ENCODE results near the gene HS3ST5. TPM values are rescaled to one million over a fixed set of nuclear protein-coding genes. Genes with fewer than 3 reads are reported as not detected.

HS3ST5 gene
- total RNA-seq, 1 experiment from 2014 or later, result 14.4 TPM

DNA sequence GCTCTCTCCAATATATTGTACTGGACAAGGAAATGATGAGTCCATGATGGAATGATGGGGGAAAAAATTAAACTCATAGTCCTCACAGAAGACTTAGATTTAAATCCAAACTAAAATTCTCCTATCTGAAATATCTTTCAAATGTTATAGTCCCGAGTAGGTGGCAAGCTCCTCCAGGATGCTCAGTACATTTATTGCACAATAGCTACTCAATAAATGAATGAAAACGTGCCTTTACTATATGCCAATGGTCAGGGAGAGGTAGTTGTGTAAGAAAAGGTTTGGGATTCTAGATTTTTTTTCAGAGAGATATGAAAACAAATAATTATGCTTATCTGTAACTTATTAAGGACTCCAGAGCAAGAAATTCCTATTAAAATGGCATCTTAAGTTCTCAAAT, 32.8 kb downstream of the HS3ST5 start:
- no peak overlapping the region for H3K56ac ChIP-seq (ENCODE audit: insufficient read length, low read depth, low read length)
- H2AFZ ChIP-seq (ENCODE audit: low read length), result no peak overlapping the region
- no peak overlapping the region for H2BK120ac ChIP-seq (ENCODE audit: low read depth, low read length, poor library complexity, severe bottlenecking)
- no peak overlapping the region for H3K18ac ChIP-seq (ENCODE audit: insufficient read length, low read depth, low read length)
- peaks cover 2 to 4% of the 10 kb centered on the region in 2 experiments; a peak in 1 of 4 replicates for H3K4me1 Mint-ChIP-seq
- H3K9me3 Mint-ChIP-seq, result peaks cover 5 to 9% of the 10 kb centered on the region in 2 experiments; a peak in 4 of 5 replicates
- H3K4me2 ChIP-seq (ENCODE audit: insufficient read depth, insufficient read length, low read length), result no peak overlapping the region
- H3K79me1 ChIP-seq (ENCODE audit: insufficient read depth, low read depth, low read length, poor library complexity, severe bottlenecking), result no peaks in the 10 kb centered on the region
- no peak overlapping the region for H3K14ac ChIP-seq (ENCODE audit: insufficient read depth, low read length)
- no peaks in the 10 kb centered on the region for H3K9me3 ChIP-seq (ENCODE audit: control insufficient read depth, low read depth, low read length)
- no peak overlapping the region for H4K5ac ChIP-seq (ENCODE audit: insufficient read length, low read depth, low read length)
- H3K27ac Mint-ChIP-seq, result peak overlapping the region in 1 of 3 experiments; percentile 40; a peak in 1 of 7 replicates
- WGBS (ENCODE audit: extremely low coverage, insufficient read length, low lambda C conversion rate), result no CpG with 5 or more reads among the region's 2 CpGs
- no peak overlapping the region for H3K23ac ChIP-seq (ENCODE audit: insufficient read length, low read depth, low read length)
- peaks cover 20 to 45% (median 29%) of the 10 kb centered on the region in 3 experiments for H3K36me3 Mint-ChIP-seq (ENCODE audit: insufficient read depth in 1 of 3, low read depth in 3 of 3)
- no peak overlapping the region for H3T11ph ChIP-seq (ENCODE audit: low read length)
- H4K20me1 ChIP-seq (ENCODE audit: control insufficient read depth, insufficient read depth, insufficient read length), result no peaks in the 10 kb centered on the region
- no peaks in the 10 kb centered on the region for H3K27me3 ChIP-seq (ENCODE audit: insufficient read depth, low read length)
- no peak overlapping the region for H3K27ac ChIP-seq (ENCODE audit: insufficient read length, low read depth, low read length)
- H2BK20ac ChIP-seq (ENCODE audit: low read depth, low read length, poor library complexity, severe bottlenecking), result no peak overlapping the region
- no peak overlapping the region for H2BK5ac ChIP-seq (ENCODE audit: insufficient read length, low read length)
- no peak overlapping the region for H2AK5ac ChIP-seq (ENCODE audit: insufficient read length, low read length)
- H2BK12ac ChIP-seq (ENCODE audit: insufficient read length, low read depth, low read length), result no peak overlapping the region
- no peak overlapping the region for H3K4me3 Mint-ChIP-seq
- no peak for DNase-seq
- no peaks in the 10 kb centered on the region for H3K27me3 Mint-ChIP-seq (ENCODE audit: low read depth)
- H4K91ac ChIP-seq (ENCODE audit: insufficient read length, low read depth, low read length), result no peak overlapping the region
- no peak overlapping the region for H3K9ac ChIP-seq (ENCODE audit: extremely low read depth, insufficient read length, low read length)
- no peak overlapping the region for H3K4ac ChIP-seq (ENCODE audit: low read depth, low read length)
- H4K8ac ChIP-seq (replicated peaks; ENCODE audit: insufficient read length, low read depth, low read length), result no peak overlapping the region
- no peaks in the 10 kb centered on the region for H3K23me2 ChIP-seq (ENCODE audit: insufficient read length, low read depth, low read length, poor library complexity, severe bottlenecking)
- H3K79me2 ChIP-seq (ENCODE audit: insufficient read depth, low read length), result 0 out of 2 replicates have a peak, but pooled peaks cover 2% of the 10 kb centered on the region
- H3K4me1 ChIP-seq (ENCODE audit: insufficient read depth, low read length), result no peaks in the 10 kb centered on the region
- TF ChIP-seq, protein P1, sequence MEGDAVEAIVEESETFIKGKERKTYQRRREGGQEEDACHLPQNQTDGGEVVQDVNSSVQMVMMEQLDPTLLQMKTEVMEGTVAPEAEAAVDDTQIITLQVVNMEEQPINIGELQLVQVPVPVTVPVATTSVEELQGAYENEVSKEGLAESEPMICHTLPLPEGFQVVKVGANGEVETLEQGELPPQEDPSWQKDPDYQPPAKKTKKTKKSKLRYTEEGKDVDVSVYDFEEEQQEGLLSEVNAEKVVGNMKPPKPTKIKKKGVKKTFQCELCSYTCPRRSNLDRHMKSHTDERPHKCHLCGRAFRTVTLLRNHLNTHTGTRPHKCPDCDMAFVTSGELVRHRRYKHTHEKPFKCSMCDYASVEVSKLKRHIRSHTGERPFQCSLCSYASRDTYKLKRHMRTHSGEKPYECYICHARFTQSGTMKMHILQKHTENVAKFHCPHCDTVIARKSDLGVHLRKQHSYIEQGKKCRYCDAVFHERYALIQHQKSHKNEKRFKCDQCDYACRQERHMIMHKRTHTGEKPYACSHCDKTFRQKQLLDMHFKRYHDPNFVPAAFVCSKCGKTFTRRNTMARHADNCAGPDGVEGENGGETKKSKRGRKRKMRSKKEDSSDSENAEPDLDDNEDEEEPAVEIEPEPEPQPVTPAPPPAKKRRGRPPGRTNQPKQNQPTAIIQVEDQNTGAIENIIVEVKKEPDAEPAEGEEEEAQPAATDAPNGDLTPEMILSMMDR (conservative IDR thresholded peaks at IDR 0.05), result no peak
- H2BK15ac ChIP-seq (ENCODE audit: low read depth, low read length), result no peak overlapping the region
